IPS-NIHi7 (cell line): ENCODE measurements around the gene LBHD2.
A peak's percentile ranks its signal among the peaks of the same experiment; 100 is the strongest.
"Not testable (repeated sequence)": the region's sequence is repeated elsewhere in the genome, so short reads cannot be mapped to it uniquely, and the experiment has no call there.

Experiments used
- DNase-seq: peaks from one replicate; pipeline ENCODE4 v3.0.0; 2012; ENCODE audit warnings: mixed read lengths; ENCODE audit errors: extremely low spot score

Gene LBHD2

DNA sequence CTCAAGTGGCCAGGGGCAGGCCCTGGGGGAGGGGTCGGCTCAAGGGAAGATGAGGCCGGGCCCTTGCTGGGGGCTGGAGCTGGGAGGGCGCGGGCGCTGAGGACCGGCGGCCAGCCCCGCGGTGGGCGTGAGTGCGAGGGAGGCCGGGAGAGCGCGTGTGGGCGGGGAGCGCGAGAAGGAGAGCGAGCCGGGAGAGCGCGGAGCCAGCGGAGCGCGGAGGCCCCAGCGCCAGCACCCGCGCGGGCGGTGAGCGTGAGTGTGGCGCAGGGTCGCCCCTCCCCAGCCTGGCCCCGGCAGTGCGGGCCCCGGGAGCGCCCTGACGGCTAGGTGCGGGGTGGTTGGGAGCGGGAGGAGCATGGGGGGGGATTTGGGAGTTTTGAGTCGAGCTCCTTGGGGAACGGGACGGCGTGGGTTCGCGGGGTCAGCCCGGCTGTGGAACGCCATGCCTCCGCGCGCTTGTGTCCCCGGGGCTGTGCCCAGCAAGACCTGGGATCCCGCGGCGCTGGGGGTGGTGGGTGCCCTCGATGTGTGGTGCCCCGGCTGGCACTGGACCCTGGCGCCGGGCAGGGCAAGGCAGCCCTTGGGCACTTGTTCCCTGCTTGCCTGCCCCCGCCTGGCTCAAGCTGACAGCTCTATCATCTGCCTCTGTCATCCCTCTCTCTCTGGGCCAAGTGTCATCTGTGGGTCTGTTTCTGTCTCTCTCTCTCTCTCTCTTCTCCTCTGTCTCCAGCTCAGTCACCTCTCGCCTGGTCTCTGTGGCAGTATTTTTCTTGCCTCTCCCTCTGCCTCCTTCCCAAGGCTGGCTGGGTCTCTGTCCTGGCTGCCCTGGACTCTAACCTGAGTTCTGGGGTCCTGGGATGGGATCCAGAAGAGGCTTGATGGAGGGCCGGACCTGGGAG is at the start of gene LBHD2:
LBHD2 (plus strand) TSS at position 190 of the 899 bp plus-strand sequence. CDS start 1,803 bp downstream, outside the sequence.
- DNase-seq = no peak

- no peak for DNase-seq
Observed at GRCh38 chr14:103041464-103041863, 42.5 kb upstream of the LBHD2 start.

DNA sequence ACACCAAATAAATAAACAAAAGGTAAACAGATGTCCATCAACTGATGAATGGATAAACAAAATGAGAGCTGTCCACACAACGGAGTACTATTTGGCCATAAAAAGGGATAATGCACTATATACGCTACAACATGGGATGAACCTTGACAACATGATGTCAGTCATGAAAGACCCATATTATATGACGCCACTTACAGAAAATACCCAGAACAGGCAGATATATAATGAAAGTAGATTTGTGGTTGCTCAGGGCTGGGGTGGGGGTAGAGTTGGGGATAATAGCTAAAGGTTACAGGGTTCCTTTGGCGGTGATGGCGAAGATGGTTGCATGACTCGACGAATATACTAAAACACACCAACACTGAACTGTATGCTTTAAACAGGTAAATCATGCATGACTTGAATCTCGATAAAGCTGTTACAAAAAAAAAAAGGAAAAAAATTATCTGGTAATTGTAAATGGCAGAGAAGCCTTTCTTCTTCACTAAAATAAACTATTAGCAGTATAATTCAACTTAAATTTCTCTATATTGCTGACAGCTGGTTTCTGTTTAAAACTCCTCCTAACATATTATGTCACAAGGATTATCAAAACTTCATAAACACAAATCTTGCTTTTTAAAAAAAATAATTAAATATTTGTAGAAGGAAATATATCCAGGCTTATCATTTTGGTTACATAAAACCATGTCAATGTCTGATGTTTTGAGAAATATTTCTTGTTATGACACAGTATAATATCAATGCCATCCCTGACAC is 40.6 kb upstream of the LBHD2 start:
- DNase-seq = no peak

- no peak for DNase-seq
Observed at GRCh38 chr14:103045371-103045869, 38.6 kb upstream of the LBHD2 start.

DNA sequence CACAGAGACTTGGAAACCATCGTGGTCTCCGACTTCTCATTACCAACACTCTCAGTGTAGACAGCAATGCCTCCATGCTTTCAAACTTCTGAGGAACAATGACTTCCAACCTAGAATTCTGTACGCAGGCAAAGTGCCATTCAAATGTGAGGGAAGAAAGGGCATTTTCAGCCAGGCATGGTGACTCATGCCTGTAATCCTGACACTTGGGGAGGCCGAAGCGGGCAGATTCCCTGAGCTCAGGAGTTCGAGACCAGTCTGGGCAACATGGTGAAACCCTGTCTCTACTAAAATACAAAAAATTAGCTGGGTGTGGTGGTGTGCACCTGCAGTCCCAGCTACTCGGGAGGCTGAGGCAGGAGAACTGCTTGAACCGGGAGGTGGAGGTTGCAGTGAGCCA is 36.6 kb upstream of the LBHD2 start:
- DNase-seq = not testable (repeated sequence)

GRCh38 chr14:103050935-103051334 is 33.1 kb upstream of the LBHD2 start:
- DNase-seq = no peak

DNA sequence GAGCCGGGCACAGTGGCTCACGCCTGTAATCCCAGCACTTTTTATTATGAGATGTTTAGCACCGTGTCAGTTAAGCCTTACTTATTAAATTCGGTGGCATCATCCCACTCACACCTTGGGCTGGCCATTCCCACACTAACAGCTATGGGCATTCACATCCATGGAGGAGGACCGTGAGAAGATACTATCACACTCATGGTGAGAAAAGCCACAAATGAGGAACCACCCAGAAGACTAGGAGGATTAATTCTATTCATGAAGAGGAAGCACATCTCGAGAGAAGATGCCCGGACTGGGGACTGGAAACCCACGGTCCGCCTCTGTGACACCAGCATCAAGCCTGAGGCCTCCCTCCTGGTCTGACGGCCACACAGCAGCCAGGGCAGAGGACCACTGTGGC is 31.6 kb upstream of the LBHD2 start:
- no peak for DNase-seq

DNA sequence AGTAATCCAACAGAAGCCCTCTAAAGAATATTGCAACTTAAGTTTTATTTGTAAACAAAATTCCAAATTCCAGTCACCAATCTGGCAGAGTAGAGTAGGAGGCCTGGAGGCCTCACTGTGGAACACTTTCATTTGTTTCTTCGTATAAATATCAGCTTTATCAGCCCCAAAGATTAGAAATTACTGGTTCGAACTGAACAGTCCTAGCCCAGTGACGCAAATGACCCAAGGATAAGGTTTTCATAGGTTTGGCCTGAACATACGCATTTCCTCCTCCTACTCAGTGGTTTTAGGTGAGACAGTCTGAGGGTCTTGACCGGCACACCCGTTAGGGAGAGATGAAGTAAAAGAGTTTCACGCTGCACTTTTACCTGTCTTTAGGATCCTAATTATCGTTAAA is 28.3 kb upstream of the LBHD2 start:
- DNase-seq = no peak

DNA sequence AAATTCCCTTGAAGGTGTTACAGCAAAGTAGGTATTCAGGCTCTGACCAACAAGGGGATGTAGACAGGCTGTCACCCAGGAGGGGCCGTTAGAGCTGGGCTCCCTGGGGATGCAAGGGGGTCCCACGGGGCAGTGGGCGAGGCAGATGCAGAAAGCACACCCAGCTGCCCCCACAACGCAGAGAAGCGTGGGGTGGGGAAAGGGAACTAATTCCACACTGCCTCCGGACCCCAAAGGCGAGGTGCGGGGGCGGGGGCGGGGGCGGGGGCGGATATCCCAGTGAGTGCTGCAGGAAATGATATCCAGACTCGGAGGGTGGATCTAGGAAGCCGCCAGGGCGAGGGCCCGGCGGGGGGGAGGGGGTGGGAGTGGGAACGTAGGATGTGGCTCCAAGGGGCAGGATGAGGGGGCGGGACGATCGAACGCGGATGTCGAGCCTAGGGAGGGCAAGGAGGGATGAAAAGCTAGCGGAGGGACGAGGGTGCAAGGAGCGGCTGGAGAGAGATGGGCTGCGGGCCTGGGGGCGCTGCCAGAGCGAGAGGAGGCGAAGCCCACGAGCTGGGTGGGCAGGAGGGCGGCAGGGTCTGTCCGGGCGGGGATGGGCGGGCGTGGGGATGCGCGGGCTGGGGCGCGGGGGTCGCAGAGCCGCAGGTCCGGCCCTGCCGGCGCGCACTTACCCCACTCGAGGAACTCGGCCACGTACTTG is 27.5 kb upstream of the LBHD2 start:
- DNase-seq = peak; percentile 85

- no peak for DNase-seq
Observed at GRCh38 chr14:103057028-103057371, 27.0 kb upstream of the LBHD2 start.

- DNase-seq = peak; percentile 92
Observed at GRCh38 chr14:103057372-103058163, 26.4 kb upstream of the LBHD2 start, which contains the start of gene CDC42BPB. Gene CDC42BPB (minus strand): TSS chr14:103057549. CDS start chr14:103057173, 376 bp downstream.

DNA sequence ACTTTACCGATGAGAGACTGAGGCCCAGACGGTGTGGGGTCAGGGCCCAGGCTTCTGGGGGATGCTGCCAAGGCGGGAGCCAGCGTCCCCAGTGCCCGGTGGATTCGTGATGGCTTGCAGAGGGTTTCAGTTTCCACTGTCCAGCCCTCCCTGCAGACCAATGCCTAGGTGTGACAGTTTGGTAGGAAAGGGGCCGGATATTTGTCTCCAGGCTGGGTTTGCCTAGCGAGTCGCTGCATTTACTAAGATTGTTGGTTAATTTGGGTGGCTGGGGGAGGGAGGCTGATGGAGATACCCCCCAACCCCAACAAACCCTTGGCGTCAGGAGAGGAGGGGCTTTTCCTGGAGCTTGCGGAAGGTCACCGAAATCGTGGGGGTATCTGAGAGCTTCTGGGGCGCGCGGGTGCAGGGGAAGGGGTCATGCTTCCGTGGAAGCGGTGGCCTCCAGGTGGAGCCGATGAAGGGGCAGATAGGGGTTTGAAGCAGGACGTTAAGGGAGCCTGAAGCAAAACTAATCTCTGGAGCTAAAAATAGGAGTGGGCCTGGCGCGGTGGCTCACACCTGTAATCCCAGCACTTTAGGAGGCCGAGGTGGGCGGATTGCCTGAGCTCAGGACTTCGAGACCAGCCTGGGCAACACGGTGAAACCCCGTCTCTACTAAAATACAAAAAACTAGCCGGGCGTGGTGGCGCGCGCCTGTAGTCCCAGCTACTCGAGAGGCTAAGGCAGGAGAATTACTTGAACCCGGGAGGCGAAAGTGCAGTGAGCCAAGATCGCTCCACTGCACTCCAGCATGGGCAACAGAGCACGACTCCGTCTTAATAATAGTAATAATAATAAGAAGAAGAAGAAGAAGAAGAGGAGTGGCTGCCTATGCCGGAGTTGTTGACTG is 25.6 kb upstream of the LBHD2 start:
- no peak for DNase-seq

- DNase-seq = no peak
Observed at GRCh38 chr14:103059556-103059955, 24.5 kb upstream of the LBHD2 start.

- no peak for DNase-seq
Observed at GRCh38 chr14:103061482-103061976, 22.5 kb upstream of the LBHD2 start.

DNA sequence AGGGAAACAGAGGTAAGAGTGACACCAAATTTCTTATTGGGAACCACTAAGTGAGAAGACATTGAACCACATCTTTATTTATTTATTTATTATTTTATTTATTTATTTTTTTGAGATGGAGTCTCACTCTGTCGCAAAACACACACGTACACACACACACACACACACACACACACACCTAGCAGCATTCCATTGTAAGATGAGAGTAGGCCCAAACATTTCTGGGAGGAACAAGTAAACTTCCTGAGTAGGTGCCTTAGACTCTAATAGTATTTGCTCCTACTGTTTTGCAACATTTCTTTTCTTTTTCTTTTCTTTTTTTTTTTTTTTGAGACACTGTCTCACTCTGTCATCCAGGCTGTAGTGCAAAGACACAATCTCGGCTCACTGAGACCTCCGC is 19.6 kb upstream of the LBHD2 start:
- no peak for DNase-seq

DNA sequence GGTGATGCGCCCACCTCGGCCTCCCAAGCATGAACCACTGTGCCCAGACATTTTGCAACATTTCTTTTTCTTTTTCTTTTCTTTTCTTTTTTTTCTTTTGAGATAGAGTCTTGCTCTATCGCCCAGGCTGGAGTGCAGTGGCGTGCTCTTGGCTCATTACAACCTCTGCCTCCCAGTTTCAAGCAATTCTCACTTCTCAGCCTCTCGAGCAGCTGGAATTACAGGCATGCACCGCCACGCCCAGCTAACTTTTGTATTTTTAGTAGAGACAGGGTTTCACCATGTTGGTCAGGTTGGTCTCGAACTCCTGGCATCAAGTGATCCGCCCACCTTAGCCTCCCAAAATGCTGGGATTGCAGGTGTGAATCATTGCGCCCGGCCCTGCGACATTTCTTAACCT is 19.0 kb upstream of the LBHD2 start:
- DNase-seq = no peak

DNA sequence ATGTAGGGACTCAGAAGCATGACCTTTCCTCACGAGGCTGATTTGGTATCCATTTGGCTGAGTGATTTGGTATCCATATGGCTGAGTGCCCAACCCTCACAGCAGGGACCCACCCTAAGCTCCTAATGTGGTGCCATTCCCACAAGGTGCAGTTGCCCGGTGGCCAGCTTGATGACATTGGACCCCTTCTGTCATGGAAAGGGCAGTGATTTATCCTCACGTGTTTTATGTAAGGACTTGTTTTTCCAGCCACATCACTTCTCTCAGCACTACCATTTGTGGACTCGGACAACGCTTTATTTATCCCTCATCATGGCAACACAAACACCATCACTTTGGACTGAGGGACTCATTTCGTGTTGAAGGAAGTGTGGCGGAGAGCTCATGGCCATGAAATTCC is 18.1 kb upstream of the LBHD2 start:
- no peak for DNase-seq

- DNase-seq = no peak
Observed at GRCh38 chr14:103066399-103066798, 17.6 kb upstream of the LBHD2 start.

GRCh38 chr14:103067231-103067954 is 16.6 kb upstream of the LBHD2 start:
- DNase-seq = no peak
